HS-27A (cell line): Measurements from ENCODE around the gene CLEC2D.
A peak's percentile ranks its signal among the peaks of the same experiment; 100 is the strongest.
"Not testable (repeated sequence)": the region's sequence is repeated elsewhere in the genome, so short reads cannot be mapped to it uniquely, and the experiment has no call there.

Experiments used
- DNase-seq: peaks from one replicate; pipeline ENCODE4 v3.0.0-alpha.2; 2012; ENCODE audit warnings: low read depth, missing footprints

CLEC2D gene

GRCh38 chr12:9669534-9669933 lies at the start of gene CLEC2D:
Gene CLEC2D, plus strand, starts transcription at chr12:9669713. Its CDS starts 22 bp downstream, at chr12:9669735.
- no peak for DNase-seq

GRCh38 chr12:9625019-9625418 lies 44.5 kb upstream of the CLEC2D start:
- no peak for DNase-seq

- DNase-seq = no peak
These were observed 43.2 kb upstream of the CLEC2D start for GRCh38 chr12:9626291-9626690.

GRCh38 chr12:9626821-9627220 lies 42.7 kb upstream of the CLEC2D start:
- DNase-seq = no peak

- no peak for DNase-seq
These were observed 36.7 kb upstream of the CLEC2D start for GRCh38 chr12:9632766-9633165.

GRCh38 chr12:9634177-9634803 lies 35.2 kb upstream of the CLEC2D start:
- DNase-seq = no peak

- no peak for DNase-seq
These were observed 34.4 kb upstream of the CLEC2D start for GRCh38 chr12:9634969-9635754.

- no peak for DNase-seq
These were observed 33.2 kb upstream of the CLEC2D start for GRCh38 chr12:9636150-9636850.

GRCh38 chr12:9636851-9637206 lies 32.7 kb upstream of the CLEC2D start:
- no peak for DNase-seq

GRCh38 chr12:9640024-9640423 lies 29.5 kb upstream of the CLEC2D start:
- DNase-seq = no peak

GRCh38 chr12:9642606-9643265 lies 26.8 kb upstream of the CLEC2D start:
- DNase-seq = no peak

GRCh38 chr12:9643266-9643660 lies 26.2 kb upstream of the CLEC2D start:
- DNase-seq = no peak

GRCh38 chr12:9644985-9645551 lies 24.4 kb upstream of the CLEC2D start:
- not testable (repeated sequence) for DNase-seq

GRCh38 chr12:9646794-9647781 lies 22.4 kb upstream of the CLEC2D start:
- no peak for DNase-seq

GRCh38 chr12:9647825-9648700 lies 21.4 kb upstream of the CLEC2D start:
- peak; percentile 67 for DNase-seq

GRCh38 chr12:9648701-9649531 lies 20.6 kb upstream of the CLEC2D start:
- DNase-seq = no peak

GRCh38 chr12:9649532-9649940 lies 20.0 kb upstream of the CLEC2D start:
- DNase-seq = no peak

GRCh38 chr12:9650151-9650576 lies 19.3 kb upstream of the CLEC2D start:
- DNase-seq = no peak

- DNase-seq = no peak
These were observed 18.2 kb upstream of the CLEC2D start for GRCh38 chr12:9651265-9651729.
